HEK293T (cell line): ENCODE results near the gene SEMG2.

ENCODE experiments used
- ARNT ChIP-seq: fragments of 450-650 bp; IDR thresholded peaks from 2 replicates; pipeline ENCODE4 v1.6.1; 2017; ENCODE audit warnings: mild to moderate bottlenecking
- ELF4 ChIP-seq: fragments of 450-650 bp; IDR thresholded peaks from 2 replicates; pipeline ENCODE4 v1.6.1; 2017; ENCODE audit warnings: antibody characterized with exemption
- FOXK2 ChIP-seq: fragments of 450-650 bp; IDR thresholded peaks from 2 replicates; pipeline ENCODE4 v1.6.1; 2016; ENCODE audit warnings: mild to moderate bottlenecking
- FOXM1 ChIP-seq: fragments of 450-650 bp; IDR thresholded peaks from 2 replicates; pipeline ENCODE4 v1.6.1; 2017; ENCODE audit warnings: mild to moderate bottlenecking, borderline replicate concordance
- HDGF ChIP-seq: fragments of 450-650 bp; IDR thresholded peaks from 2 replicates; pipeline ENCODE4 v1.6.1; 2017; ENCODE audit warnings: antibody characterized with exemption, borderline replicate concordance
- NFRKB ChIP-seq: fragments of 450-650 bp; IDR thresholded peaks from 2 replicates; pipeline ENCODE4 v1.6.1; 2016; ENCODE audit warnings: mild to moderate bottlenecking, moderate library complexity
- PKNOX1 ChIP-seq: fragments of 450-650 bp; IDR thresholded peaks from 2 replicates; pipeline ENCODE4 v1.6.1; 2016
- SP1 ChIP-seq: fragments of 450-650 bp; IDR thresholded peaks from 2 replicates; pipeline ENCODE4 v1.6.1; 2017
- SUZ12 ChIP-seq: fragments of 450-650 bp; IDR thresholded peaks from 2 replicates; pipeline ENCODE4 v1.6.1; 2016; ENCODE audit warnings: mild to moderate bottlenecking
- TARDBP ChIP-seq: fragments of 450-650 bp; IDR thresholded peaks from 2 replicates; pipeline ENCODE4 v1.6.1; 2016
- ZNF384 ChIP-seq: fragments of 450-650 bp; IDR thresholded peaks from 2 replicates; pipeline ENCODE4 v1.6.1; 2016

GRCh38 chr20:45176526-45177267, 44.5 kb upstream of the SEMG2 start:
- TF ChIP-seq FOXM1 (no peak), NFRKB (no peak), SUZ12 (no peak), ZNF384 (no peak), PKNOX1 (no peak), FOXK2 (no peak), ELF4 (no peak), ARNT (no peak), TARDBP (no peak), HDGF (no peak), SP1 (no peak)
